ELR (cell line): ENCODE results near the gene KCNK6.
A peak's percentile ranks its signal among the peaks of the same experiment; 100 is the strongest.

Experiments used
- DNase-seq: peaks from one replicate; pipeline ENCODE4 v3.0.0-alpha.2; 2015; ENCODE audit warnings: low read depth

The KCNK6 gene

DNA sequence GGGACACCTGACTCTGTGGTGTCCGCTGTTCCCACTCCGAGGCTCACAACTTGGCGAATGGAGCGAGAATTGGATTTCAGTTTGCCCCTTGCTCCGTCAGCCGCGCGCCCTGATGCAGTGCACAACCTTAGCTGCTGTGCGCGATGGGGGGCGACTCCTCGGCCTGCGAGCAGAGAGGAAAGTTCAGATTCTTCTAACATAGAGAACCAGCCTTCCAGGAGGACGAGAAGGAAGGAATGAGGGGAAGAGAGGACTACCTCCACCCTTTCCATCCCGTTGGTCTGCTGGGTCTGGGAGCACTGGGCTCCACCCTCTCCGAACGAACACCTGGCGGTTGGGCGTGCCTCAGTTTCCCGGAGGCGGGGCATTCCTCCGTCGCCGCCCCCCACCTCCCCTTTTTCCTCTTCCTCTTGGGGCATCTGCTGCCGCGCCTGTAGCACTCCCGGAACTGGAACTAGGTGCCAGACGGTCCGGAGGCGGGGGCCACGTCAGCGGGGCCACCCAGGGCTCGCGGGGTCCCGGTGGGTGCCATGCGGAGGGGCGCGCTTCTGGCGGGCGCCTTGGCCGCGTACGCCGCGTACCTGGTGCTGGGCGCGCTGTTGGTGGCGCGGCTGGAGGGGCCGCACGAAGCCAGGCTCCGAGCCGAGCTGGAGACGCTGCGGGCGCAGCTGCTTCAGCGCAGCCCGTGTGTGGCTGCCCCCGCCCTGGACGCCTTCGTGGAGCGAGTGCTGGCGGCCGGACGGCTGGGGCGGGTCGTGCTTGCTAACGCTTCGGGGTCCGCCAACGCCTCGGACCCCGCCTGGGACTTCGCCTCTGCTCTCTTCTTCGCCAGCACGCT, at the start of gene KCNK6:
KCNK6 (plus strand) TSS at position 425 of the 838 bp plus-strand sequence; CDS start at position 531, 106 bp downstream.
- peak; percentile 34 for DNase-seq

DNA sequence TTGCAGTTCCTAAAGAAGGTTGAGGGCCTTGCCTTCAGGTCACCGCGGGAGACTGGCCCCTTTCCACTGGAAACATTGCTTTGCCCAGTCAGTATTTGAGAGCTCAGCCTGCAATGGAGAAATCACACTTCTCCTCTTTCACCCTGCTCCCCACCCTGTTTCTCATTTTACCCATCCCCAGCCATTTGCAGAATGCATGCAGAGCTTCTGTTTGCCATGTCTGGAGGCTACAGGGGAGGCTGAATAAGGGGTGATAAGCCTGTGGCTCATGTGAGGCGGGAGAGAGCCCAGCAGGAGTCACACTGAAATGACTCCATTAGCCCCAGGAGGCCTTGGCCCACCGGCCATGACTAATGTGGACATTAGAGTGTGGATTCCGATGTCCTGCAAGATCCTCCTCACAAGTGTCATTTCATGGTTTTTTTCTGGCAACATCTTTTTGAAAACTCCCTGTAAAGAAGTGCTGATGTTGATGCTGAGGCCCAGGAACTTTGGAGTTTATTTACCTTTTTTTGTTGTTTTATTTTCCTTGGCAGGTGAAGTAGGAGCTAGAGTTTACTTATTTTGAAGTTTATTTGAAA, 49.0 kb upstream of the KCNK6 start:
- DNase-seq = peak; percentile 79

DNA sequence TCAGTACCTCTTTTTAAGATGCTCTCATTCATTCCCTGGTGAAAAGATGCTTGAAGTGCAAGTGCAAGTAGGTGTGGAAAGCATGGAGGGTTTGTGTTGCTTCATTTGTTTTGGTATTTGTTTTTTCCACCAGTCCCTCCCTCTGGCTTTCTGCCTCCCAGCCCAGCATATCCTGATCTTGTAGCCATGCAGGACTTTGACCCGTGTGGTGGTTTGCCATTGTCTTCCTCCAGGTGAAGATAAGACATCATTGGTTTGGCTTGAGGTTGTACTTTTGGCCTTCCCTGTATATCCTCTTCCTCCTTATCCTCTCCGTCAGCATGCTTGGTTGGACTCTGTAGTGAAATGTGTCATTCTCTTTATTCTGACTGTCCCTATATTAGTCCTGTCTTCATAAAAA, 46.1 kb upstream of the KCNK6 start:
- DNase-seq = no peak

DNA sequence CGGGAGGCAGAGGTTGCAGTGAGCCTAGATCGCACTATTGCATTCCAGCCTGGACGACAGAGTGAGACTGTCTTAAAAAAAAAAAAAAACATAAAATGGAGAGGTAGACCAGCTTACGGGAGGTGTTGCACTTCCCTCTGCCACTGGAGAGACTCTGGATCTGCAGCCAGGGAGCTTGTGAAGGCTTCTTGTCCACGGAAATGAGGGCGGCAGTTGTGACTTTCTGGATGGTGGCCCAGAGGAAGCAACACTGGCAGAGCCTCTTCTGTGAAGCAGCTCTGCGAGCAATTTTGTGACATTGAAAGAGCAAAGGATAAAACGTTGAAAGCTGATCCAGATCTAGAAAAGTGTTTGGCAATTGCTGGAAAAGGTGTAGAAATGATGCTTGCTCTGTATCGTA, 44.9 kb upstream of the KCNK6 start:
- DNase-seq = no peak

DNA sequence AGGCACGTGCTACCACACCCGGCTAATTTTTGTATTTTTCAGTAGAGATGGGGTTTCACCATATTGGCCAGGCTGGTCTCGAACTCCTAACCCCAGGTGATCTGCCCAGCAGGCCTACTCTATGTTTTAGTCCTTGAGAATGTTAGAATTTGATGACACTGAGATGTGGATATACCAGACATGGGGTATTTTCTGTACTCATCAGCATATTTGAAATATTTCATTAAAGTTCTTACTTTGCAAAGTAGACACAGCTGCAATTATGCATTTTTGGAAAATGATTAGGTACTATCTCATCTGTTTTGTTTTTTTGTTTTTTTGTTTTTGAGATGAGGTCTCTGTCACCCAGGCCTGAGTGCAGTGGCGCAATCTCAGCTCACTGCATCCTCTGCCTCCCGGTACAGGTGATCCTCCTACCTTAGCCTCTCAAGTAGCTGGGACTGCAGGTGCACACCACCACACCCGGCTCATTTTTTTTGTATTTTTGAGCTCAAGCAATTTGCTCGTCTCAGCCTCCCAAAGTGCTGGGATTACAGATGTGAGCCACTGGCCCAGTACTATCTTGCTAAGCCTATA, 42.6 kb upstream of the KCNK6 start:
- DNase-seq = no peak

DNA sequence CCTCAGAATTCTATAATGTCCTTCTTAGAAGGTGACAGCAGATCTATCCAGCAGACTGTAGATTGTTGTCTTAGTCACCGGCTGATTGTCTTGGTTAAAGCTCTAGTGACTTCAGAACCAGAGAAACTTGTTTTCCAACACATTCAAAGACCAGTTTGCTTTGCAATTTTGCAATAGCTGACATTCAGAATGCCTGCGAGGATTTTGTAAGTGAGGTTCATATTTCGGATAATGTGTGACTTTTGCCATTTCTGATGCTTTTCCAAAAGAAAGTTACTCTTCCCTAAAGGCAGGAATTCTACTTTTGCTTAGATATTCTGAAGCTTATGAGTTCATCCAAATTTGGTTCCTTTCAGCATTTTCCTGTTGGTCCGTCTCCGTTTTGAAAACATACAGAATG, 42.1 kb upstream of the KCNK6 start:
- DNase-seq = no peak

DNA sequence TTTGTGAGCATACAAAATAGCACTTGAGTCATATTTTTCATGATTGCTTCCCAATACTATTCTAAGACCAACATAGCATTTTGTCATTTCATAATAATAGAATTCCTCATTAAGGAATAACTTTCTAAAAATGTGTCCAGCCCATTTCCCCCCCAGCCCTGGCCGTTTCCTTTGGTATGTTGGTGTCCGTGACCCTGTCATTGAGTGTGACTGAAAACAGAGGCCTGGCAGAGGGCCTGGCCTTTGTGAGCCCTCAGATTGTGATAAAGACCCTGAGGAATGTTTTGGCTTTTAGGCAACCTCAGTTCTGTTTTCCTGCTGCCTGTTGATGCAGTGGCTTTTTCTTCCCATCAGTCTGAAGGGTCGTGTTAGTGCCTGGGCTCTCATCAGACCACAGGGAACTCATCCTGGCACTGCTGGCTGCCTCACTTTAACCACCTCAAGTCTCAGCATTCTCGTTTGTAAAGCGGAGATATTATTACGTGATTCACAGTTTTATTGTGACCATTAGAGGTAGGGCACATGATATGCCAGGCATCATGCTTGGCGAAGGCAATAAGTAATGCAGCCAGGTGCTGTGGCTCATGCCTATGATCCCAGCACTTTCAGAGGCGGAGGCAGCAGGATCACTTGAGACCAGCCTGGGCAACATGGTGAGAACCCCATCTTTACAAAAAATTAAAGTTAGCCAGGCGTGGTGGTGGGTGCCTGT, 41.5 kb upstream of the KCNK6 start:
- DNase-seq = peak; percentile 42

DNA sequence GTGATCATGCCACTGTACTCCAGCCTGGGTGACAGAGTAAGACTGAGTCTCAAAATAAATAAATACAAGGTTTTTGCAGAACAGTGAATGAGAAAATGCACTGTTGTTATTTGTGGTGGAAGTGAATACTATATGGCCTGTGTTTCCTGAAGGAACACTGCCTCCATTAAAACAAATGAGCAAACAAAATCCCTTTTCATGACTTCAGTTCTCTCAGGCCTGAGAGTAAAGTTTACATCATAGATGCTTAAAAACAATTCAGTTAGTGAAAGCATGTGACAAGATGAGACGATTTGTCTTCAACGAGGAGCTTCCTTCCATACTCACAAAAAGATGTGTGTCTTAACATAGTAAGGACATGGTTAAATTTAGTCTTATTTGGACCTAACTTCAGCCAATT, 40.9 kb upstream of the KCNK6 start:
- no peak for DNase-seq

DNA sequence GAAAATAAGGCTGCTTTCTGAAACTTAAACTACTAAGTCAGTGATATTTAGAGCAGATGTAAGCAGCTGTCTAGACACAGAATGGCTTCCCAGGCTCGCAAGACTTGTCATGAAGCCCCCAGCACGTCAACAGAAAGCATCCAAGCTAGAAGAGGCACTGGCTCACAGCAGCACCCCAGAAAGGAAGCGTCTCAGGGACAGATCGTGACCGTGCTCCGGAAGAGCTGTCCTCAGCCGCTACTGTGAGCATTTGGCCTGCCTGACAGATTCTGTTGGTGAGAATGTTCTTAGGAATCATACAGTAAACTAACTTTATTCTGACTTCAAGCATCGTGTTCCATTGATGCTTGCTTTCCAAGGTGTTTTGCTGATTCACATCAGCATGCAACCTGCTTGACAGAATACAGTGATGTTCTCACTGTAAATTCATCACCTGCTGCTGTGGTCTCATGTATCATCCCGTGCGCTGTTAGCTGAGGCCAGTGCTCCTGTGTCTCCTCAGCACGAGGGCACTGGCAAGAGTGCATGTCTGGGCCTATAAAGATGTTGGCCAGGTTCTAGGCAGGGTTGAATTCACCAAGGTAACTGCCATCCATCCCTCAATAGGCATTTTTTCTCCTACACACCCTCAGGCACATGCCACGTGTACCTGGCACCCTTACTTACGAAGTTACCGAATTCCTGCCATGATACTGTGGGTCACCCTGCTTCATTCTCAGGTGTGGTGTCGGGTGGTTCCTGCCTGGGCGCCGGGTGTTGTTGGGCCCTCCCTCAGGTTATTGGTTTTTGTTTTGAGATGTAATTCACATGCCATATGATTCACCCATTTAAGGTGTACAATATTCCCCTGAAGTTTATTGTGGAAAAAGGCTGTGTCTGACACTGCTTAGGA, 39.4 kb upstream of the KCNK6 start:
- DNase-seq = no peak

DNA sequence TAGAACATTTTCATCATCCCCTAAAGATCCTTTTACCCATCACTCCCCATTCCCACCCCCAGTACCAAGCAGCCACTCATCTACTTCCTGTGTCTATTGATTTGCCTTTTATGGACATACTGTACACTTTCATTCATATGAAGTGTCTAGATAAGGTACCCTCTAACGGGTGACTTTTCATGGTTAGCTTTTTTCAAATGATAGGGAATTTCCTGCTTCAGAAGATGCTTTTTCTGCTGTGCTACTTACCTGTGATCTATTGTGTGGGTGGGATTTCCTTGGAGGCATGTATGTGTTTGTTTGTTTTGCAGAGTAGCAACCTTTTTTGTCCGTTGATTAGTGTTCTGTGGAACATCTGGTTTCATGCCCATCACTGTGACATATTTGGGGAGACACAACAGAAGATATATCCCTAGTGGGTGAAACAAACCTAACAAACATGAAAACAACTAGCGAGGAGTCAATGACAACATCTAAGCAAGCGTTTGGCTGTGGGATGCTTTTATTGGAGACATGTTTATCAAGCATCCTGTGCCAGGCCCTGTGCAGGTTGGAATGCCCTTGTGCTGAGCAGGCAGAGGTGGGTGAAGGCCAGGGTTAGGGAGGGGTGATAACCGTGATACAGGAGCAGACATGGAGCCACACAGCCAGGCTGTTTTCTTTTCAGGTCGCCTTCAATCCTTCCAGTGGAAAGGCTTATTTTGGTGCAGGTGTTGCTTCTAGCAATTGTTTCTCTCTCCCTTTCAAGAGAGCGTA, 37.7 kb upstream of the KCNK6 start:
- no peak for DNase-seq

DNA sequence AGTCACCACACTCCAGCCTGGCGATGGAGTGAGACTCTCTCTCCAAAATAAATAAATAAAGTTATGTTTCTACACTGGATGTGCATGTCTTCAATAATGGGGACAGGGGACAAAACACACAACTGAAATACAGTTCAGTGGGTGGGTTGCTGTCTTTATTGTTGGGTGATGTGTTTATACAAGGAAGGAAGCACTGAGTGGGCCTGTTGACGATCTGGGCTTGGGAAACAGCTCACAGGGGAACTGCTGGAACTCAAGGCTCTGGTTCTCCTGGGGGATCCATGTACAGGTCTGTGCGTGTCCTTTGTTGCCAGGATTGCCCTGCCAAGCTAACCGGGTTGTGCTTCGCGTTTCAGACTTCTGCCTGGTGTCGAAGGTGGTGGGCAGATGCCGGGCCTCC, 36.4 kb upstream of the KCNK6 start:
- DNase-seq = no peak

DNA sequence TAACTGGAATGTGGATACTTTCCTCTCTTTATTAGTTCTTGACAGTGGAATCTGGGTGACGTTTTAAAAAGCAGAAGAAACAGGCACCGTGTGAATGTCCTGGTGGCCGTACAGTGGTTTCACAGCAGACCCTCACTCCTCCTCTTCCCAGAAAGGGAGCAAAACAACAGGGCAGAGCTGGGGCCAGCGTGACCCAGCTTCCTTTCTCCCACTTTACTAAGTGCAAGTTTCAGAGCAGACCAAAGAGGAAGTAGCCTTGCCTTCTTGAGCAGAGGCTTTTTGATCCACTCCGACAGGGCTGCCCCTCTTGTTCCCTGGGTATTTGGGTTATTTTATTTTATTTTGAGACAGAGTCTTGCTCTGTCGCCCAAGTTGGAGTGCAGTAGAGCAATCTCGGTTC, 35.2 kb upstream of the KCNK6 start:
- DNase-seq = no peak

DNA sequence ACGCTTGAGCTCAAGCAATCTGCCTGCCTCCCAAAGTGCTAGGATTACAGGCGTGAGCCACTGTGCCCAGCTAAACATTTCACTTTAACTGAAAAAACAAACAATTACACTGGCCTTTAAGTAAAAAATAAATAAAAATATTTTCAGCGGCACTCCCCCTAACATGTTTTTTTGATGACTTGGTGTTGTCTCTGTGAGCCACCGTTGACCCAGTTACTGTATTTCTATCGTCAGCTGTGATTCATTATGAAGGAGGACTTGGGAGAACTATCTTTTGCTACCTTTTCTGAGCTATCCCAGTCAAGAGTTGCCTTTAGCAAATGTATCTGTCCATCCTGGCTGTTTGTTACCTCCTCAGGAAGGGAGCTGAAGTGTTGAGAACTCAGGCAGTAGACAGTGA, 34.1 kb upstream of the KCNK6 start:
- DNase-seq = peak; percentile 52

DNA sequence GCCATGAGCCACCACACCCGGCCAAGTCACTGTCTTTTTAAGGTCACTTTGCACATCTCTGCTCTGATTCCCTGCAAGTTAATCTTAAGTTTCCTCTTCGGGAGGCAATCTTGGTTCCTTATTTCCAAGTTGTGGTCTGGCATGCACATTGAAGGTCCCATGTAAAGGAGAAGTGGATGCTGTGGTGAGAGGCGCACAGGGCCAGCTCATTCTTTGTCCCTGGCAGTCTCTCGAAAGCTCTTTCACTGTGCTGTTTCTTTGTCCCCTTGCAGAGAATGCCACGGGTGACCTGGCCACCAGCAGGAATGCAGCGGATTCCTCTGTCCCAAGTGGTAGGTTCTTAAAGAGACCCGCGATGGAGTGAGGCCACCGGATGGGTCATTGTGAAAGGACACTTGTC, 32.0 kb upstream of the KCNK6 start:
- no peak for DNase-seq

DNA sequence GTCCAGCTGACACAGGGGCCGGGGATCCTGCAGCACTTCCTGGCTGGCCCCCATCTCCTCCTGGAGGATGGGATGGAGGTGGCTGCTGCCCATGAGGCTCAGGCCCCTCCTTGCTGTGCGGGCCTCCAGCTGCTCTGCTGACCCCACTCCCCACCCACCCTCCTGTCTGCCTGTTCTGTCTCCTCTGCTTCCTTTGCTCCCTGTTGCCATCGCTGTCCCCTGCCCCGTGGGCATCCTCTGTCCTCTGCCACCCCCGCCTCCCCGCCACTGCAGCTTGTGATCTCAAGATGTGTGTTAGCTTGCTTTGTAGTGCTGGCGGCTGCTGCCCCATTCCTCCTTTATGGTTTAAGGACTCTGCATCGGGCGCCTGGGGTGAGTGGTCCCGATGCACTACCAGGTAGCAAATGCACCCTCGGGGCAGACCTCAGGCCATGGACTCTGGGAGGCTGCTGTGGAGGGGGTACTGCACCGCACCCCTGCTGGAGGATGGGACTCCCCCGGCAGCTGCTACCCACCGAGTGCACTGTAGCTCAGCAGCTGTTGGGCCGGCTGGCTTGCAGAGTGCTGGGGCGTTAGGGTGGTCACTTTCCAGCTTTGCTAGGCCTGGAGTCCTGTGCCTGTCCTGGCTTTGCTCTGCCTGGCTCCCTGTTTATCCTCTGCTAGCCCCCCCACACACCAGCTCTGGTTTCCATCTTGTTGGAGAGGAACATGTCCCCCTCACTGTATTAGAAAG, 31.4 kb upstream of the KCNK6 start:
- no peak for DNase-seq

DNA sequence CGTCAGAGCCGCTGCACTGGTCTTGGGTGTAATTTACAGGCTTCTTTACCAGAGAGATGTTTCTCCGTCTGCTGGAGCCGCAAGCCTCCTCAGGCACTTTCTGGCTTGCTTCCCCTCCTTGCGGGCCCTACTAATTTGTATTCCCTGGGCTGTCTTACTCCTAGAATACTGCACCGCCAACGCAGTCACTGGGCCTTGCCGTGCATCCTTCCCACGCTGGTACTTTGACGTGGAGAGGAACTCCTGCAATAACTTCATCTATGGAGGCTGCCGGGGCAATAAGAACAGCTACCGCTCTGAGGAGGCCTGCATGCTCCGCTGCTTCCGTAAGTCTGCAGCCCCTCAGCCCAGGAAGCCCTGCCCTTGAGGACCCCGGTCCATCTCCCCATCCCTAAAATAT, 29.7 kb upstream of the KCNK6 start:
- no peak for DNase-seq

DNA sequence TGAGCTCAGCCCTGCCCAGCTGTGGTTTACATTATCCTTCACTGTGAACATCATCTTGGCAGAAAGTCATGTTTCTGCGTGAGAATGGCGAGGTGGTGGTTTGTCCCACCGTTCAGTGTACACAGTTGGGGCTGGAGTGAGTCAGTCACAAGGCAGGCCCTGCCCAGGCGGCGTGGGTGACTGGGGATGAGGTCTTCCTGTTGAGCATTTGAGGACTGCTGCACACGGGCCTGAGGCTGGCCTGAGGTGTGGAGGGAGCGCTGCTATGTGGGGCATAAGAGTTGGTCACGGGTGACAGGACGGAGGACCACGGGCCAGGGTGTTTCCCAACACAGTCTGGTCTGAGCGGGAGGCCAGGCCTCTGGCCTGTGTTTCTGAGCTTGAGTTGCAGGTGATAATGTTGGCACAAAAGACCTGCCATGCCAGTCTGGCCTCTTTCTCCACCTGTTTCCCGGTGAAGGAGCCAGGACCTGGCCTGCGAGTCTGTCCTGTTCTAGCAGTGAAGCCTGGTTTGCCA, 29.0 kb upstream of the KCNK6 start:
- DNase-seq = peak; percentile 95

DNA sequence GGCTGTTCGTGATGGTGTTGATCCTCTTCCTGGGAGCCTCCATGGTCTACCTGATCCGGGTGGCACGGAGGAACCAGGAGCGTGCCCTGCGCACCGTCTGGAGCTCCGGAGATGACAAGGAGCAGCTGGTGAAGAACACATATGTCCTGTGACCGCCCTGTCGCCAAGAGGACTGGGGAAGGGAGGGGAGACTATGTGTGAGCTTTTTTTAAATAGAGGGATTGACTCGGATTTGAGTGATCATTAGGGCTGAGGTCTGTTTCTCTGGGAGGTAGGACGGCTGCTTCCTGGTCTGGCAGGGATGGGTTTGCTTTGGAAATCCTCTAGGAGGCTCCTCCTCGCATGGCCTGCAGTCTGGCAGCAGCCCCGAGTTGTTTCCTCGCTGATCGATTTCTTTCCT, 27.8 kb upstream of the KCNK6 start:
- DNase-seq = no peak

DNA sequence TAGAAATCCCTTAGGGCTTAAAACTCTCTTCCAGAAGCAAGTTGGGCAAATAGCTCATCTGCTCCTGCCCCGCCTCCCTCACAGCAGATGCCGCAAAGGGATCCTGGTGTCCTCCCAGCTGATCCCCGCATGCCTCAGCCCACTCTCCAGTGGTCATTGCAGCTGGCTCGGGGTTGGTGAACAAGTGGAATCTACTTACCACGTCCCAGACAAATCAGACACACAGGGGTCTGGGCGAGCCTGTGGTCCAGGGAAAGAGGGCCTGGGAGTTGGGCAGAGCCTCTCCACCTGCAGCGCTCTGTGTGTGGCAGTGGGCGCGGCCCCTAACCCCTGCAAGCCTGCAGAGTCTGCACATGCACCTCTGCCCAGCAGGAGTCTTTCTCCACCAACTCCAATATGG, 26.4 kb upstream of the KCNK6 start:
- DNase-seq = no peak

DNA sequence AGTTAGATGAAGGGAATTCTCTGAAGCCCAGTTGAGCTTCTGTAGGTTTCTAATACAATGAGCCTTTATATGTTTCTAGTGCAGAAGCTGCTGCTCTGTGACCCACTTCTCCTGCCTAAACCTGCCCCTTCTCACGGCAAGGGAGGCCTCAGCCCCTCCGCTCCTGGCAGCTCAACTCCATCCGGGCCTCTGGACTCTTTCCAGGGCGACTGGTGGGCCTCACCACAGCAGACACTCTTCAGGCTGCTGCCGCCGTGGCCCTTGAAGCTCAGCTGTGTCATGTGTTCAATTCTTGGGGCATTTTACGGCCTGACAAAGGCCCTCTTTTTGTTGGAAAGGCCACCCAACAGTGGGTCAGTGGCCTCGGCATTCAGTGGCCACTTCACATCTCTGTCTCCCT, 25.6 kb upstream of the KCNK6 start:
- DNase-seq = no peak
